Measurements from ENCODE around the gene PRSS57. TPM values are rescaled to one million over a fixed set of nuclear protein-coding genes. Genes with fewer than 3 reads are reported as not detected.

Gene PRSS57
- total and polyA plus RNA-seq, 4 donors: not detected

GRCh38 chr19:651114-651818, 44.0 kb downstream of the PRSS57 start:
- no peak overlapping the region for H3K4me3 ChIP-seq (ENCODE audit: low read length in 2 of 2)
- H3K36me3 ChIP-seq (ENCODE audit: control insufficient read depth in 1 of 2, insufficient read depth in 2 of 2, low read length in 1 of 2): peaks cover 1 to 4% of the 10 kb centered on the region in 2 donors
- H3K27ac ChIP-seq (ENCODE audit: low read depth in 1 of 2, low read length in 2 of 2): no peak overlapping the region
- 91 to 94% methylated on average over 52 to 58 of the region's 58 CpGs for WGBS, 2 donors
- no peak for ATAC-seq (ENCODE audit: low FRiP score)
- H3K27me3 ChIP-seq (ENCODE audit: control insufficient read depth in 1 of 2, insufficient read depth in 2 of 2, low read length in 1 of 2): no peaks in the 10 kb centered on the region
- intact Hi-C loops (cut with DNase I): no loop called here
- H3K4me1 ChIP-seq (ENCODE audit: control insufficient read depth in 1 of 2, insufficient read depth in 2 of 2, low read length in 2 of 2): no peaks in the 10 kb centered on the region
- DNase-seq: no peak
- H3K9me3 ChIP-seq (ENCODE audit: control insufficient read depth, low read length): no peaks in the 10 kb centered on the region

GRCh38 chr19:650121-650520, 45.1 kb downstream of the PRSS57 start:
- no peaks in the 10 kb centered on the region for H3K9me3 ChIP-seq (ENCODE audit: control insufficient read depth, low read length)
- no peaks in the 10 kb centered on the region for H3K27me3 ChIP-seq (ENCODE audit: control insufficient read depth in 1 of 2, insufficient read depth in 2 of 2, low read length in 1 of 2)
- intact Hi-C loops (cut with DNase I): no loop called here
- no peak overlapping the region for H3K4me3 ChIP-seq (ENCODE audit: low read length in 2 of 2)
- DNase-seq (no peak), ATAC-seq (ENCODE audit: low FRiP score) (no peak)
- 78 to 83% methylated on average over 11 of the region's 11 CpGs for WGBS, 2 donors
- H3K27ac ChIP-seq (ENCODE audit: low read depth in 1 of 2, low read length in 2 of 2): no peak overlapping the region
- no peaks in the 10 kb centered on the region for H3K4me1 ChIP-seq (ENCODE audit: control insufficient read depth in 1 of 2, insufficient read depth in 2 of 2, low read length in 2 of 2)
- peaks cover 4 to 5% of the 10 kb centered on the region in 2 donors for H3K36me3 ChIP-seq (ENCODE audit: control insufficient read depth in 1 of 2, insufficient read depth in 2 of 2, low read length in 1 of 2)

DNA sequence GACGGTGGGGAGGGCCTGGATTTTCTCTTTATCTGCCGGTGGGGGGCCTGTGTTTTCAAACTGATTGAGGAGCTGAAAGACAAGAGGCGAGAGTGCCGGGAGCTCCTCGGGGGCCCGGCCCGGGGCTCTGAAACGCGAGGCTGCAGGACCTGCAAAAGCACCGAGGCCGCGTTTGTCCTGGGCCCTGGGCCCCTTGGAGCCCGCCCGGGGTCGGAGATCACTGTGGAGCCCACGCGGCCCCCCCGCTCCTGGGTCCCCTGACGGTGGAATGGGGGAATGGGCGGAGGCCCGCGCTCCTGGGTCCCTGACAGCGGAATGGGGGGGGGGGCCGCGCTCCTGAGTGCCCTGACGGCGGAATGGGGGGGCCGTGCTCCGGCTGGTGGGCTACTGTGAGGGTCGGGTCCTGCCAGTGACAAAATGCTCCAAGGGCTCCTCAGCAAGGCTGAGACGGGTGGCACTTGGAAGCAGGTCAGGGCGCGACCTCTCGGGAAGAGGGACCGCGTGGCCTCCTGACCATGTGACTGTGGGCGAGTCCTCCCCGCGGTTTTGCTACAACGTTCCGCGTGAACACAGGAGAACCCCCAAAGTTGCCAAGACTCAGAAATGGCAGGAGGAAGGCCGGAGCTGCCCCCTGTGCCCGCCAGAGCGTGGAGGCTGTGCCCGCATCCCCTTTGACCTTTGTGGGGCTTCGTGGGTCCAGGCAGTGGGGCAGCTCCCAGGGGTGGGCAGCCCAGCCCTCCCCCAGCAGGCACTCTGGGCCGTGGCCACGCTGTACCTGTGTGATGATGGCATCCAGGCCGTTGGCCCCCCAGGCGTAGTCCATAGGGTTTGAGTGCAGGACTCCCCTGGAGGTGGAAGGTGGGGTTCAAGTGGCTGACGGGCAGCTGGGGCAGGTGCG, 46.1 kb downstream of the PRSS57 start:
- no peak overlapping the region for H3K4me3 ChIP-seq (ENCODE audit: low read length in 2 of 2)
- ATAC-seq (ENCODE audit: low FRiP score) (no peak), DNase-seq (no peak)
- no peak overlapping the region for H3K27ac ChIP-seq (ENCODE audit: low read depth in 1 of 2, low read length in 2 of 2)
- H3K27me3 ChIP-seq (ENCODE audit: control insufficient read depth in 1 of 2, insufficient read depth in 2 of 2, low read length in 1 of 2): no peaks in the 10 kb centered on the region
- no peaks in the 10 kb centered on the region for H3K4me1 ChIP-seq (ENCODE audit: control insufficient read depth in 1 of 2, insufficient read depth in 2 of 2, low read length in 2 of 2)
- no peaks in the 10 kb centered on the region for H3K9me3 ChIP-seq (ENCODE audit: control insufficient read depth, low read length)
- peaks cover 4 to 5% of the 10 kb centered on the region in 2 donors for H3K36me3 ChIP-seq (ENCODE audit: control insufficient read depth in 1 of 2, insufficient read depth in 2 of 2, low read length in 1 of 2)
- intact Hi-C loops (cut with DNase I): no loop called here
- 90 to 92% methylated on average over 49 to 53 of the region's 53 CpGs for WGBS, 2 donors

DNA sequence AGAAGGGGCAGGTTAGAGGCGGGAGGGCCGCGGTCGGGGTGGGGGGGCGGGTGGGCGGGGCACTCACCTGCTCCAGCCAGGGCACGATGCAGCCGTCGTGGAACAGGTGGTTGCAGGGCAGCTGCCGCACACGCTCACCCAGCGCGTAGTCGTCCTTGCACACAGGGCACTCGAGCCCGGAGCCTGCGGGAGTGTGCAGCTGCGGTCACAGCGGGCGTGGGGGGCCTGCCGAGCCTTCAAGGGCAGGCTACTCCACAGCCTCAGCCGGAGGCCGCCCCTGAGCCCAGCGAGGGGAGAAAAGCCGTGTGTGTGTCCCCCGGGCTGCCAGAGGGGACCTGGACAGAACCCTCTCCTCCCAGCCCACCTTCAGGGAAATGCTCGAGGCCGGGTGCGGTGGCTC, 46.9 kb downstream of the PRSS57 start:
- intact Hi-C loops (cut with DNase I): no loop called here
- WGBS, 2 donors: 93% methylated on average over 29 of the region's 29 CpGs
- no peaks in the 10 kb centered on the region for H3K27me3 ChIP-seq (ENCODE audit: control insufficient read depth in 1 of 2, insufficient read depth in 2 of 2, low read length in 1 of 2)
- DNase-seq (no peak), ATAC-seq (ENCODE audit: low FRiP score) (no peak)
- H3K9me3 ChIP-seq (ENCODE audit: control insufficient read depth, low read length): no peaks in the 10 kb centered on the region
- no peaks in the 10 kb centered on the region for H3K4me1 ChIP-seq (ENCODE audit: control insufficient read depth in 1 of 2, insufficient read depth in 2 of 2, low read length in 2 of 2)
- no peak overlapping the region for H3K27ac ChIP-seq (ENCODE audit: low read depth in 1 of 2, low read length in 2 of 2)
- peaks cover 4 to 5% of the 10 kb centered on the region in 2 donors for H3K36me3 ChIP-seq (ENCODE audit: control insufficient read depth in 1 of 2, insufficient read depth in 2 of 2, low read length in 1 of 2)
- no peak overlapping the region for H3K4me3 ChIP-seq (ENCODE audit: low read length in 2 of 2)

DNA sequence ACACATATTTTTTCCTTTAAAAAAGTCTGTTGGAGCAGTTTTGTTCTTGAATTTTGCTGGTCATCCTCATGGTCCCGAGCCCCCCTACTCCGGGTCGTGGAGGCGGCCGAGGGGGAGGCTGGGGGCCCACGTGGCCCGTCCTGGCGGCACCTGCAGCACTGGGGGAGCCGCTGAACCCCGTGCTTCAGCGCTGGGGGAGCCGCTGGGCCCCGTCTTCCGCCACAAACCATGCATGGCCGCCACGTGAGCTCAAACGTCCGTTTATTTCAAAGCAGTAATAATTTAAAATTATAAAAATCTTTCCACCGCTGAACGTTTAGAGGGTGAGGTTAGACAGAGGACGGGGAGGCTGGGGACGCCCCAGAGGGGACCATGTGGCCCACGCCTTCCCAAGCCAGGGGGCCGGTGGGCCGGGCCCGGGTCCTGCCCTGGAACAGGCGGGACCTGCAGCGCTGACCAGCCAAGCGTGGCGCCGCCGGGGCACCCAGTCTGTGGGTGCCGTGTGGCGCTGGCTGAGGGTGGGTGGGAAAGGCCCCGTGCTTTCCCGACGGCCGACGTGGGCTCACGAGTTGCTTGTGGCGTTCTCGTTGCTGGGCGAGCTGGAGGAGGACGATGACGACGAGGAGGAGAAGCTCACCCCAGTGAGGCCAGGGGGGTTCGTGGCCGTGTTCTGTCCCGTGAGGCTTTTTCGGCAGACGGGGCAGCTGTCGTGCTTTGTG, 47.5 kb downstream of the PRSS57 start:
- intact Hi-C loops (cut with DNase I): no loop called here
- ATAC-seq (ENCODE audit: low FRiP score) (no peak), DNase-seq (no peak)
- Histone ChIP-seq H3K36me3 (ENCODE audit: control insufficient read depth in 1 of 2, insufficient read depth in 2 of 2, low read length in 1 of 2) (peaks cover 4 to 5% of the 10 kb centered on the region in 2 donors), H3K9me3 (ENCODE audit: control insufficient read depth, low read length) (no peaks in the 10 kb centered on the region), H3K4me1 (ENCODE audit: control insufficient read depth in 1 of 2, insufficient read depth in 2 of 2, low read length in 2 of 2) (no peaks in the 10 kb centered on the region), H3K27me3 (ENCODE audit: control insufficient read depth in 1 of 2, insufficient read depth in 2 of 2, low read length in 1 of 2) (no peaks in the 10 kb centered on the region), H3K4me3 (ENCODE audit: low read length in 2 of 2) (no peak overlapping the region), H3K27ac (ENCODE audit: low read depth in 1 of 2, low read length in 2 of 2) (no peak overlapping the region)
- 91 to 92% methylated on average over 50 to 52 of the region's 52 CpGs for WGBS, 2 donors

DNA sequence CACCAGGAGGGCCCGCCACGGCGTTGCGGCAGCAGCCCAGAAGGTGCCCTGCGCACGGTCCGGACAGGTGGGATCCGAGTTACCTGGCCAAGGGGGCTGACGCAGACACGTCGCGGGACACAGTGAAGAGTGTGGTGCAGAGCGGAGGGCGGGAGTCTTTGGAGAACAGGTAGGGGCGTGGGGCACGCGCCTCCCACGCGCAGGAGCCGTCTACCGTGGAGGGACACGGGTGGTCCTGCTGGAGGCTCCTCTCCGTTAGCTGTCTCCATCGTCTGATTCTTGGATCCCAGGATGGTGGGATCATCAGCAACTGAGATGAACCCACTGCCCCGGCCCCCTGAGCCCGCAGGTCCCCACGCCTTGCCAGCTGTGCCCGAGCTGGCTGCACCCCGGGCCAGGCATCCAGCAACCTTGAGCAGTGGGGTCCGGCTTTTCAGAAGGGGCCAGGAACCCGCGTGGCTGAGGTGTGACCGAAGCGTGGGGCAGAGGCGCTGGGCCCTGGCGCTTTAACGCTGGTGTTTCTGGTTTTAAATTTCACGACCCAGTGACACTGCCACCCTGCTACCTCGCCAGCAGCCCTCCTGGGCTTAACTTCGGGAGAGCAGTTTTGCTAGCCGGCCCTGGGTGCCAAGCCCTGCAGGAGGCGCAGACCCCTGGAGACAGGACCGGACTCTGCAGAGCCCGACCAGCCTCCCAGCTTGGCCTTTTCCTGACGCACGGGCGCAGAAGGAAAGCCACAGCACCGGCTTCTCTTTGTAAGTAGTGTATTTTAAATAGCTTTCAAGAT, 48.3 kb downstream of the PRSS57 start:
- Histone ChIP-seq H3K4me1 (ENCODE audit: control insufficient read depth in 1 of 2, insufficient read depth in 2 of 2, low read length in 2 of 2) (no peaks in the 10 kb centered on the region), H3K27me3 (ENCODE audit: control insufficient read depth in 1 of 2, insufficient read depth in 2 of 2, low read length in 1 of 2) (no peaks in the 10 kb centered on the region), H3K9me3 (ENCODE audit: control insufficient read depth, low read length) (no peaks in the 10 kb centered on the region), H3K36me3 (ENCODE audit: control insufficient read depth in 1 of 2, insufficient read depth in 2 of 2, low read length in 1 of 2) (peaks cover 4 to 5% of the 10 kb centered on the region in 2 donors), H3K4me3 (ENCODE audit: low read length in 2 of 2) (no peak overlapping the region), H3K27ac (ENCODE audit: low read depth in 1 of 2, low read length in 2 of 2) (no peak overlapping the region)
- 93% methylated on average over 48 of the region's 48 CpGs for WGBS, 2 donors
- DNase-seq (no peak), ATAC-seq (ENCODE audit: low FRiP score) (no peak)
- intact Hi-C loops (cut with DNase I): no loop called here

GRCh38 chr19:645912-646778, 49.1 kb downstream of the PRSS57 start:
- no peaks in the 10 kb centered on the region for H3K9me3 ChIP-seq (ENCODE audit: control insufficient read depth, low read length)
- 93 to 94% methylated on average over 54 to 62 of the region's 62 CpGs for WGBS, 2 donors
- H3K4me3 ChIP-seq (ENCODE audit: low read length in 2 of 2): no peak overlapping the region
- H3K36me3 ChIP-seq (ENCODE audit: control insufficient read depth in 1 of 2, insufficient read depth in 2 of 2, low read length in 1 of 2): peaks cover 2 to 5% of the 10 kb centered on the region in 2 donors
- no peaks in the 10 kb centered on the region for H3K27me3 ChIP-seq (ENCODE audit: control insufficient read depth in 1 of 2, insufficient read depth in 2 of 2, low read length in 1 of 2)
- ATAC-seq (ENCODE audit: low FRiP score) (no peak), DNase-seq (peak in 1 of 2 donors; percentile 75)
- intact Hi-C loops (cut with DNase I): no loop called here
- H3K4me1 ChIP-seq (ENCODE audit: control insufficient read depth in 1 of 2, insufficient read depth in 2 of 2, low read length in 2 of 2): no peaks in the 10 kb centered on the region
- no peak overlapping the region for H3K27ac ChIP-seq (ENCODE audit: low read depth in 1 of 2, low read length in 2 of 2)
